Neuronal stem cell (in vitro differentiated cells): ENCODE measurements around the gene ZC3H7B.

Source experiments
- DNase-seq: peaks from one replicate; pipeline ENCODE4 v3.0.0-alpha.2; 2013; ENCODE audit warnings: low spot score
- H2AFZ ChIP-seq: one replicate; pipeline ENCODE4 v1.6.1; 2013; ENCODE audit warnings: mild to moderate bottlenecking, low read length, inconsistent platforms
- H2AK5ac ChIP-seq: 2 replicates; pipeline ENCODE4 v1.6.1; 2013; ENCODE audit warnings: low read depth, mild to moderate bottlenecking, inconsistent platforms, low read length, moderate library complexity, mixed read lengths
- H2BK120ac ChIP-seq: 2 replicates; pipeline ENCODE4 v1.6.1; 2013; ENCODE audit warnings: low read depth, mild to moderate bottlenecking, inconsistent platforms, low read length, moderate library complexity, mixed read lengths
- H2BK12ac ChIP-seq: one replicate; pipeline ENCODE4 v1.6.1; 2013; ENCODE audit warnings: low read length, inconsistent platforms
- H2BK15ac ChIP-seq: 2 replicates; pipeline ENCODE4 v1.6.1; 2013; ENCODE audit warnings: mild to moderate bottlenecking, low read length, inconsistent platforms, mixed read lengths
- H2BK5ac ChIP-seq: one replicate; pipeline ENCODE4 v1.6.1; 2013; ENCODE audit warnings: inconsistent platforms, mild to moderate bottlenecking, low read length, moderate library complexity
- H3K14ac ChIP-seq: one replicate; pipeline ENCODE4 v1.6.1; 2013; ENCODE audit warnings: low read length, inconsistent platforms
- H3K18ac ChIP-seq: 2 replicates; pipeline ENCODE4 v1.6.1; 2013; ENCODE audit warnings: low read length, inconsistent platforms
- H3K23ac ChIP-seq: 2 replicates; pipeline ENCODE4 v1.6.1; 2013; ENCODE audit warnings: low read depth, mild to moderate bottlenecking, mixed read lengths, low read length, inconsistent platforms; ENCODE audit not compliant: poor library complexity
- H3K27ac ChIP-seq: replicated peaks from 3 replicates; pipeline ENCODE4 v1.5.1; 2013; ENCODE audit warnings: low read length, inconsistent platforms
- H3K27me3 ChIP-seq, 3 experiments: 2 replicates each; pipeline ENCODE4 v1.6.1; 2013; ENCODE audit warnings: low read length in 3 of 3, mild to moderate bottlenecking in 2 of 3, inconsistent platforms in 1 of 3, low read depth in 1 of 3, mixed read lengths in 1 of 3, moderate library complexity in 1 of 3; ENCODE audit not compliant: control insufficient read depth in 3 of 3, insufficient read depth in 3 of 3
- H3K36me3 ChIP-seq, 2 donors: replicated peaks in 1 of 2; 2 replicates each; pipeline ENCODE4 v1.6.1; 2013; ENCODE audit warnings: low read length in 2 of 2; ENCODE audit not compliant: control insufficient read depth in 2 of 2, insufficient read depth in 2 of 2
- H3K4ac ChIP-seq: 2 replicates; pipeline ENCODE4 v1.6.1; 2013; ENCODE audit warnings: inconsistent platforms, mild to moderate bottlenecking, low read length, moderate library complexity
- H3K4me1 ChIP-seq, 2 donors: 1 replicate in 1 of 2; 2 replicates in 1 of 2; pipeline ENCODE4 v1.6.1; 2013; ENCODE audit warnings: low read length in 2 of 2, low read depth in 1 of 2; ENCODE audit not compliant: control insufficient read depth in 2 of 2, insufficient read depth in 1 of 2
- H3K4me2 ChIP-seq: one replicate; pipeline ENCODE4 v1.6.1; 2013; ENCODE audit warnings: mild to moderate bottlenecking, low read length, inconsistent platforms; ENCODE audit not compliant: insufficient read depth, poor library complexity, severe bottlenecking
- H3K4me3 ChIP-seq, 2 donors: 2 replicates each; pipeline ENCODE4 v1.5.1; 2013; ENCODE audit warnings: low read length in 2 of 2, mild to moderate bottlenecking in 2 of 2, inconsistent platforms in 1 of 2, moderate library complexity in 1 of 2
- H3K79me1 ChIP-seq: one replicate; pipeline ENCODE4 v1.6.1; 2013; ENCODE audit warnings: low read depth, mild to moderate bottlenecking, inconsistent platforms, low read length, moderate library complexity
- H3K9ac ChIP-seq: one replicate; pipeline ENCODE4 v1.6.1; 2013; ENCODE audit warnings: mild to moderate bottlenecking, low read depth, low read length, inconsistent platforms; ENCODE audit not compliant: poor library complexity
- H3K9me3 ChIP-seq, 2 donors: replicated peaks in 1 of 2; 2 replicates each; pipeline versions ENCODE3 to v1.6.1; 2013; ENCODE audit warnings: low read length in 2 of 2, mild to moderate bottlenecking in 2 of 2, inconsistent platforms in 1 of 2, low read depth in 1 of 2, mixed read lengths in 1 of 2, moderate library complexity in 1 of 2; ENCODE audit not compliant: control insufficient read depth in 2 of 2, insufficient read depth in 1 of 2
- H4K8ac ChIP-seq: one replicate; pipeline ENCODE4 v1.6.1; 2013; ENCODE audit warnings: low read depth, mild to moderate bottlenecking, inconsistent platforms, low read length, moderate library complexity
- H4K91ac ChIP-seq: one replicate; pipeline ENCODE4 v1.6.1; 2013; ENCODE audit warnings: low read length, low read depth, mild to moderate bottlenecking, inconsistent platforms; ENCODE audit not compliant: poor library complexity
- WGBS, 2 donors: extraction: QIAGEN DNeasy Blood & Tissue Kit; methylation state at CpG; one replicate each; pipeline ENCODE4 v1.1.7; 2013; ENCODE audit warnings: missing lambda C conversion rate in 2 of 2, mixed read lengths in 1 of 2; ENCODE audit not compliant: insufficient read length in 2 of 2, insufficient replicate concordance in 1 of 2; ENCODE audit errors: extremely low coverage in 2 of 2; 5-methylcytosine and 5-hydroxymethylcytosine counted together

The ZC3H7B gene

GRCh38 chr22:41285820-41286638, 15.3 kb upstream of the ZC3H7B start, which contains the start of gene RANGAP1:
TSS of gene RANGAP1 (minus strand) at chr22:41286187. CDS start at chr22:41281044, 5,143 bp downstream.
- peak within 1 kb of the TSS; percentile 56 for H2BK5ac ChIP-seq
- DNase-seq: peak; percentile 97
- no CpG with 5 or more reads among the region's 77 CpGs for WGBS, 2 donors
- no peak within 1 kb of the TSS for H2BK15ac ChIP-seq
- peak within 1 kb of the TSS; percentile 66 for H3K18ac ChIP-seq
- H2AFZ ChIP-seq: peak within 1 kb of the TSS; percentile 96
- peaks cover 7 to 8% of the 10 kb centered on the region in 2 donors for H3K4me1 ChIP-seq
- peak within 1 kb of the TSS; percentile 13 for H3K4ac ChIP-seq
- peak within 1 kb of the TSS; percentile 77 for H3K27ac ChIP-seq
- no peak within 1 kb of the TSS for H4K91ac ChIP-seq
- H3K27me3 ChIP-seq: no peaks in the 10 kb centered on the region
- H3K9ac ChIP-seq: peak within 1 kb of the TSS; percentile 83
- H2AK5ac ChIP-seq: peak within 1 kb of the TSS; percentile 48
- no peaks in the 10 kb centered on the region for H3K9me3 ChIP-seq
- no peak within 1 kb of the TSS for H3K14ac ChIP-seq
- H4K8ac ChIP-seq: no peak within 1 kb of the TSS
- peaks cover 16 to 35% of the 10 kb centered on the region in 2 donors for H3K36me3 ChIP-seq
- no peak within 1 kb of the TSS for H2BK12ac ChIP-seq
- peak within 1 kb of the TSS; percentile 6 for H2BK120ac ChIP-seq
- H3K79me1 ChIP-seq: peaks cover 5% of the 10 kb centered on the region
- peak within 1 kb of the TSS; percentile 96 to 97 for H3K4me3 ChIP-seq
- H3K23ac ChIP-seq: no peak within 1 kb of the TSS
- H3K4me2 ChIP-seq: peak within 1 kb of the TSS; percentile 79

- Histone ChIP-seq H2AK5ac (no peak overlapping the region), H3K9ac (no peak overlapping the region), H4K91ac (no peak overlapping the region), H3K4me2 (peak overlapping the region; percentile 59), H3K4me3 (peak overlapping the region; percentile 1 to 96), H3K18ac (no peak overlapping the region), H3K9me3 (no peaks in the 10 kb centered on the region), H2BK5ac (no peak overlapping the region), H3K4ac (no peak overlapping the region), H2AFZ (peak overlapping the region; percentile 81), H3K4me1 (peaks cover 7 to 8% of the 10 kb centered on the region in 2 donors), H3K14ac (no peak overlapping the region), H3K79me1 (peaks cover under 1% of the 10 kb centered on the region), H2BK120ac (no peak overlapping the region), H3K27me3 (no peaks in the 10 kb centered on the region), H2BK15ac (no peak overlapping the region), H3K23ac (no peak overlapping the region), H3K36me3 (peaks cover 11 to 28% of the 10 kb centered on the region in 2 donors), H4K8ac (no peak overlapping the region), H2BK12ac (no peak overlapping the region), H3K27ac (no peak overlapping the region)
- no peak for DNase-seq
- whole genome bisulfite sequencing, 2 donors: no CpG with 5 or more reads among the region's 15 CpGs
Measured at GRCh38 chr22:41286639-41287091, 14.7 kb upstream of the ZC3H7B start.

GRCh38 chr22:41288245-41288946, 12.9 kb upstream of the ZC3H7B start:
- H2BK120ac ChIP-seq: no peak overlapping the region
- no peaks in the 10 kb centered on the region for H3K27me3 ChIP-seq
- WGBS, 2 donors: no CpG with 5 or more reads among the region's 9 CpGs
- H3K27ac ChIP-seq: no peak overlapping the region
- no peak overlapping the region for H3K4me2 ChIP-seq
- H2BK15ac ChIP-seq: peak overlapping the region; percentile 29
- H2AFZ ChIP-seq: peak overlapping the region; percentile 76
- H3K4me1 ChIP-seq: peaks cover 7 to 8% of the 10 kb centered on the region in 2 donors
- no peak for DNase-seq
- H3K4me3 ChIP-seq: no peak overlapping the region
- no peak overlapping the region for H2BK12ac ChIP-seq
- no peak overlapping the region for H3K4ac ChIP-seq
- peaks cover 1% of the 10 kb centered on the region for H3K79me1 ChIP-seq
- H3K9me3 ChIP-seq: no peaks in the 10 kb centered on the region
- peaks cover 6 to 13% of the 10 kb centered on the region in 2 donors for H3K36me3 ChIP-seq
- H3K14ac ChIP-seq: no peak overlapping the region
- no peak overlapping the region for H4K8ac ChIP-seq
- no peak overlapping the region for H2BK5ac ChIP-seq
- H4K91ac ChIP-seq: no peak overlapping the region
- H3K23ac ChIP-seq: no peak overlapping the region
- H2AK5ac ChIP-seq: peak overlapping the region; percentile 4
- H3K18ac ChIP-seq: no peak overlapping the region
- no peak overlapping the region for H3K9ac ChIP-seq

GRCh38 chr22:41289671-41290070, 11.7 kb upstream of the ZC3H7B start:
- H2BK15ac ChIP-seq: no peak overlapping the region
- no peak overlapping the region for H2BK120ac ChIP-seq
- no peak overlapping the region for H3K14ac ChIP-seq
- H3K4me1 ChIP-seq: peaks cover 7 to 8% of the 10 kb centered on the region in 2 donors
- H3K27me3 ChIP-seq: no peaks in the 10 kb centered on the region
- H4K91ac ChIP-seq: no peak overlapping the region
- no peak overlapping the region for H3K9ac ChIP-seq
- H3K79me1 ChIP-seq: peaks cover 1% of the 10 kb centered on the region
- H3K9me3 ChIP-seq: peaks cover 0 to 2% of the 10 kb centered on the region in 2 donors
- no peak overlapping the region for H3K4me2 ChIP-seq
- peak overlapping the region; percentile 1 for H3K27ac ChIP-seq
- no peak overlapping the region for H2BK5ac ChIP-seq
- no peak overlapping the region for H2AFZ ChIP-seq
- H2AK5ac ChIP-seq: no peak overlapping the region
- H3K4ac ChIP-seq: no peak overlapping the region
- WGBS, 2 donors: no CpG with 5 or more reads among the region's 1 CpG
- H2BK12ac ChIP-seq: no peak overlapping the region
- no peak for DNase-seq
- peaks cover 0 to 3% of the 10 kb centered on the region in 2 donors for H3K36me3 ChIP-seq
- no peak overlapping the region for H3K18ac ChIP-seq
- H3K4me3 ChIP-seq: no peak overlapping the region
- no peak overlapping the region for H4K8ac ChIP-seq
- no peak overlapping the region for H3K23ac ChIP-seq
